Medulla oblongata (tissue), 1 donor: ENCODE data around the gene TRIM71.
"Not testable (repeated sequence)": the region's sequence is repeated elsewhere in the genome, so short reads cannot be mapped to it uniquely, and the experiment has no call there.

Experiments used
- DNase-seq: peaks from one replicate; pipeline ENCODE4 v3.0.0-alpha.2; 2015; ENCODE audit errors: extremely low spot score

TRIM71 gene

DNA sequence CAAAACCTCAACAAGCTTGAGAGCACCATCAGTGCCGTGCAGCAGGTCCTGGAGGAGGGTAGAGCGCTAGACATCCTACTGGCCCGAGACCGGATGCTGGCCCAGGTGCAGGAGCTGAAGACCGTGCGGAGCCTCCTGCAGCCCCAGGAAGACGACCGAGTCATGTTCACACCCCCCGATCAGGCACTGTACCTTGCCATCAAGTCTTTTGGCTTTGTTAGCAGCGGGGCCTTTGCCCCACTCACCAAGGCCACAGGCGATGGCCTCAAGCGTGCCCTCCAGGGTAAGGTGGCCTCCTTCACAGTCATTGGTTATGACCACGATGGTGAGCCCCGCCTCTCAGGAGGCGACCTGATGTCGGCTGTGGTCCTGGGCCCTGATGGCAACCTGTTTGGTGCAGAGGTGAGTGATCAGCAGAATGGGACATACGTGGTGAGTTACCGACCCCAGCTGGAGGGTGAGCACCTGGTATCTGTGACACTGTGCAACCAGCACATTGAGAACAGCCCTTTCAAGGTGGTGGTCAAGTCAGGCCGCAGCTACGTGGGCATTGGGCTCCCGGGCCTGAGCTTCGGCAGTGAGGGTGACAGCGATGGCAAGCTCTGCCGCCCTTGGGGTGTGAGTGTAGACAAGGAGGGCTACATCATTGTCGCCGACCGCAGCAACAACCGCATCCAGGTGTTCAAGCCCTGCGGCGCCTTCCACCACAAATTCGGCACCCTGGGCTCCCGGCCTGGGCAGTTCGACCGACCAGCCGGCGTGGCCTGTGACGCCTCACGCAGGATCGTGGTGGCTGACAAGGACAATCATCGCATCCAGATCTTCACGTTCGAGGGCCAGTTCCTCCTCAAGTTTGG, 72.9 kb downstream of the TRIM71 start:
- DNase-seq: no peak

DNA sequence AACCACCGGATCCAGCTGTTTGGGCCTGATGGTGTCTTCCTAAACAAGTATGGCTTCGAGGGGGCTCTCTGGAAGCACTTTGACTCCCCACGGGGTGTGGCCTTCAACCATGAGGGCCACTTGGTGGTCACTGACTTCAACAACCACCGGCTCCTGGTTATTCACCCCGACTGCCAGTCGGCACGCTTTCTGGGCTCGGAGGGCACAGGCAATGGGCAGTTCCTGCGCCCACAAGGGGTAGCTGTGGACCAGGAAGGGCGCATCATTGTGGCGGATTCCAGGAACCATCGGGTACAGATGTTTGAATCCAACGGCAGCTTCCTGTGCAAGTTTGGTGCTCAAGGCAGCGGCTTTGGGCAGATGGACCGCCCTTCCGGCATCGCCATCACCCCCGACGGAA, 73.6 kb downstream of the TRIM71 start:
- DNase-seq: no peak

DNA sequence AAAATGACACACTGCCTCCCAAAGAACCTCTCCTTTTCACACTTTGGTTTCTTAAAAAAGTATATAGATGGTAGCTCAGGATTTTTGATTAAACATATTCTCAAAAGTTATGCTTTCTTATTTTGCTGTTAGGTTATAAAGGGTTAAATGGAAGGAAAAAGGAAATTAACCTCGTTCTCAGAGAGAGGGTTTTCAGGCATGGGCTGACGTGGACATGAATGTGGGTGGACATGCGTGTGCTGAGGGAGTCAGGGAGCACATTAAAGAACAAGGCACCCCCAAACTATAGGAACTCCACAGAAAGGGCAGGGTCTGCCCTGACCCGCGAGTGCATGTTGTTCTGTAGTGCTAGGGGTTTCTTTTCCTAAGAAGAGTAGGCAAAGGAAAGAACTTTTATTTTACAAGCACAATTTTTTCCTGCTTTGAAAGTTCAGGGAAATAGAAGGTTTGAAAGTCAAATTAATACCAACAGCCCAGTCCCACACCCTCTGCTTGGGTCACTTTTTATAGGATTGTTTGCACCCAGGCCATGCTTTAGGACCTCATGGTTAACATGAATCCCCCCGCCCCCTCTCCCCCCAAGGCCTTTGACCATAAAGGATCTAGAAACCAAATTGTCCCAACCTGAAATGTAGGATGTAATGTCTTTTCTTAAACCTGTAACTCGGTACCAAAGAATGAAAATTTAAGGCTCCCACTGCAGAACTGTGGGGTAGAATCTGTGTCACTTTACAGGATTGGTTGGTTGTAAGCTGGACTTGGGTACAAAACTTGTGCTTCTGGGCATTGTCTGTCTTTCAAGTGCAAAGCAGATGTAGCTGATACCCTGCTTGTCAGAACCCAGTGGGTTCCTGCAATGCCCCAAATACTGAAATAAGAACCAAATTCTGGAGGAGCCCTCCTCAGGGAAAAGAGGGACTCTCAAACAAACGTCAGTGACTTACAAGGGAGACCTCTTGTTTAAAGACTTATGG, 75.1 kb downstream of the TRIM71 start:
- no peak for DNase-seq

DNA sequence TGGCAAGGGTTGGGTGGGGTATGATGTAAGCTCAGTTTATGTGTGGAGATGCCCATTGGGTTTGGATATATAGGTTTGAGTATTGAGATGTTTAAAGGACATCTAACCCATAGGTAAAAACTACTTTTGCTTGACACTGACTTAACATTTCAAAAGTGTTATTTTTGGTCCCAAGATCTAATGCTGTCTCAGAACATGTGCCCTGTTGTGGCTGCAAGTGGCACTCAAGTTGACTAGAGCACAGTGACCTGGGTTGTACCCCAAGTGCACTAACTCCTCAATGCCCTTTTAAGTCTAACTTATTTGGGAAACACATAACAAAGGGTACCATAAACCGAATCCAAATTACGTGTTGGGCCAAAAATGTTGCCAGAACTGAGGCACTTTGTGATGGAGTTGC, 77.2 kb downstream of the TRIM71 start:
- no peak for DNase-seq

DNA sequence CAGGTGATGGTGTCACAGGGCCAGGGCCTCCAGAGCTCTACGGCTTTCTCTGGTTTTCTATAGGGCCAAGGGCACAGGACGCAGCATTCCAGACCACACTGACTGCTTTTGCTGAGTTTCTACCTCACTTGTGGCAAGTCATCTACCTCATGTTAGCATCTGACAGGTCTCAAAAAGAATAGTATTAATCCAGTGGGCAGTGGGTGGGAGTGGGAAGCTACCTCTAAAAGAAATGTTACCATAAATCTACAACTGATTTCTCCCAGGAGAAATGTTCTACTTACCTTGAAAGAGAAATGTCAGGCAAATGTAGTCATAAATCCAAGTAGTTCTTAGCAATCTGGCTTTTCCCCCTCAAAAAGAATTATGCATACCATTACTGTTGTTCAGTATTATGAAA, 77.9 kb downstream of the TRIM71 start:
- no peak for DNase-seq

DNA sequence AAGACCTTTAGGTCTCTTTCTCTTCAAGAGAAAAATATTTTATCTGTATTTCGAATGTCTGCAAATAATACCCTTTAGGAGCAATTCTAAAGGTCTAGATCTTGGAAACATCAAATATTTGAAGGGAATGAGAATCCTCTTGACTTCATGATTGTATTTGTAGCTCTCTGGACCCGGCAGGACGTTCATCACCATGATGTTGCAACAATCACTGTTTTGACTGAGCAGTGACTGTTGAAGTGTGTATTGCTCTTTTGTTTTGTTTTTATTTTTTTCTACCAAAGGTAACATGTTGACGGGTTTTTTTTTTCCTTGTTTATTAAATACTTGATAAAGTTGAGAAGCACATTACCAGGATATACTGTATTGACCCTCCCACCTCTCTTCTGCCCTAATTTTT, 78.3 kb downstream of the TRIM71 start:
- no peak for DNase-seq

DNA sequence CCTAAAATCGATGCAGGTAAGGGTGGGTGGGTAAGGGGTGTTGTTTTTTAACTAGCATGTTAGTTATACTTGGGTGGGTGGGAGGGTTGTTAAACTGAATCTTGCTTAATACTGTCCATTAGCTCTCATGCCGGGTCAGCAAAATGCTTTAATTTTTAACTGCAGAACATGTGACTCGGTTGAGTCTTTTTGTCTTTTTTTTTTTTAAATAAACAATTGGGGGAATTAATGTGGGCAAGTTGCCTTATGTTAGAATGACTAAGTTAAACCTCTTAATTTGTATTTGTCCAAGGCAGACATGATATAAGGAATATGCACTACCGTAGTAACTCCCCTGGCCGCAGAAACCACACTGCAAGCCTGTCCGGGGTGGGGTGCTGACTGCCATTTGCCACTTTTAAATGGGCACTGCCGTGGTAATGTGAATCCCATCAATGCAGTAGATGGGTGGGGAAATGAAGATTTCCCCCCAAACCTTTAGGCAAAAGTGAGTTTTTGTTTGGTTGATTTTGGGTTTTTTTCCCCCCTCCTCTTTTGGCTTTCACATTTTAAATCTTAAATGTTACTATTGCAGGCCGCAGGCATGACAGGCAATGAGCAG, 79.3 kb downstream of the TRIM71 start:
- DNase-seq: no peak

DNA sequence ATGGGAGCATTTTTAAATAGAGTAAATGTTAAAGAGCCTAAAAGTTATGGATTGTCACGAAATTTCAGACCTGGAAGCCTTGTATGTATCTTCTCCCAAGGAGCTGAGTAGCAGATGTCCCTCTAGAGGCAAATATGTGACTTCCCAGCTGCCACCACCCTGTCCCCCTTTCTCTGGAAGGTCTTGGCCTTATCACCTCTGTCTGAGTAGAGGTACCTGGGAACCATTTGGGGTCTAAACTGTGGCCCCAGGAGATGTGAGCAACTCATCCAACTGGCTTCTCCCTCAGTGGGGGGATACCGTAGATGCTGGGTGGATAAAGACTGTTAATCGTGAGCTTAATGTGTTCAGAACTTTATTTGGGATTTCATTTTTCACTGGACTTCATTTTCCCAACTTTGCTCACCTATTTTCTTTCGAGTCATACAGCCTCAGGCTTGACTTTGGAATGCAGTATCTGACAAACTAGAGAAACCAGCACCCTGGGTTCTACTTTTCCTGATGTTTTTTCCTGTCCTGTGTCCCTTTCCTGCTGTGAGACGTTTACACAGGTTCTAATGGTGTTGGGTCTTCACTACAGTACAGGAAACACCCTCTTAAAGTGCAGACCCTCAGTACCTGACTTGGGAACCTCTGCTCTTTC, 80.3 kb downstream of the TRIM71 start:
- no peak for DNase-seq

DNA sequence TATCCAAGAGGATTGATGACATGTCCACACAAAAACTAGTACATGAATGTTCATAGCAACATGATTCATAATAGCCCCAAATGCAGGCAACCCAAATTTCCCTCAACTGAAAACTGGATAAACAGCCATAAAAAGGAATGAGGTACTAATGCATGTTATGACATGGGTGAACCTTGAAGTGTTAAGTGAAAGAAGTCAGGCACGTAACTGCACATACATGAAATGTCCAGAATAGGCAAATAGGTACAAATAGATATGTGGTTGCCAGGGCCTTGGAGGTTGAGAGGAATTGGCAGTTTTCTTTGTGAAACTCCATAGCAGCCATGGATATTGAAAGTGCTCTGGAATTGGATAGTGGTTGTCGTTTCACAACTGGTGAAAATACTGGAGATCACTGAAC, 81.5 kb downstream of the TRIM71 start:
- DNase-seq: no peak

DNA sequence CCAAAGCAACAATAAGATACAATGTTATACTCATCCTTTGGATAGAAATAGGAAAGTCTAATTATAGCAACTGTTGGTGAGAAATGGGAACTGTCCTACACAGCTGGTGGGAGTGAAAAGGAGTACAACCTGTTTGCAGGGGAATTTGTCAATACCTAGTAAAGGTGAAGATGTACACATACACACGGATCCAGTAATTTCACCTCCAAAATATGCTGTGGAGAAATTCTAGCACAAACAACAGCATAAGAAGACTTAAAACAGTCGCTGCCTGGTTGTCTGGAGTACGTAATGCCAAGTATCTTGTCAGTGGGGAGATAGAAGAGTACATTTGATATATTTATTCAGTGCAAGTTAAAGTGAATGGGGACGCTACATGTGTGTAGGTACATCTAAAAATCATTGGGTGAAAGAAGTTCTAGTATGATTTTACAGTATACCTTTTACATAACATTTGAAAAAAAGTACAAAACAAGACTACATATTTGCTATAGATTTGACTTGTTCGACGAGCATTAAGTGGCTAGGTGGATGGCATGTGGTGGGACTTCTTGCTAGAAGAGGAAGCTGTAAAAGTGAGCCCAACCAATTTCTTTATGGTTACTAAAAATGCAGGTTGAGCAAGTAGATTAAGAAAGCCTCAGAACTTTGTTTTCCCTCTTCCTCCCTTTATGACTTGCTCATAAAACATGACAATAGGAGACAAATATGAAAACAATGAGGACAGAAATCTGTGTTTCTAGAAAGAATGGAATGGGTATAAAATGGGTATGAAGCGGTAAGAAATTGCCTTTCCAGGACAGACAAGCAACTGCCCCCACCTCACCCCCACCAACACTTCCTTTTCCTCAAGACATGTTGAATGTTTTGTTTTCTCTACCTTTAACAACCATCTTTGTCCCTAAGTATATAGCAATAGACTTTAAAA, 83.5 kb downstream of the TRIM71 start:
- DNase-seq: no peak

DNA sequence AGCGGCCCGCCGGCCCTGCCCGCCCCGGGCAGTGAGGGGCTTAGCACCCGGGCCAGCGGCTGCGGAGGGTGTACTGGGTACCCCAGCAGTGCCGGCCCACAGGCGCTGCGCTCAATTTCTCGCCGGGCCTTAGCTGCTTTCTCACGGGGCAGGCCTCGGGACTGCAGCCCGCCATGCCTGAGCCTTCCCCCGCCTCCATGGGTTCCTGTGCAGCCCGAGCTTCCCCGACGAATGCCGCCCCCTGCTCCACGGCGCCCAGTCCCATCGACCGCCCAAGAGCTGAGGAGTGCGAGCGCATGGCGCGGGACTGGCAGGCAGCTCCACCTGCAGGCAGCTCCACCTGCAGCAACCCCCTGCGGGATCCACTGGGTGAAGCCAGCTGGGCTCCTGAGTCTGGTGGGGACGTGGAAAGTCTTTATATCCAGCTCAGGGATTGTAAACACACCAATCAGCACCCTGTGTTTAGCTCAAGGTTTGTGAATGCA, 85.1 kb downstream of the TRIM71 start:
- not testable (repeated sequence) for DNase-seq

DNA sequence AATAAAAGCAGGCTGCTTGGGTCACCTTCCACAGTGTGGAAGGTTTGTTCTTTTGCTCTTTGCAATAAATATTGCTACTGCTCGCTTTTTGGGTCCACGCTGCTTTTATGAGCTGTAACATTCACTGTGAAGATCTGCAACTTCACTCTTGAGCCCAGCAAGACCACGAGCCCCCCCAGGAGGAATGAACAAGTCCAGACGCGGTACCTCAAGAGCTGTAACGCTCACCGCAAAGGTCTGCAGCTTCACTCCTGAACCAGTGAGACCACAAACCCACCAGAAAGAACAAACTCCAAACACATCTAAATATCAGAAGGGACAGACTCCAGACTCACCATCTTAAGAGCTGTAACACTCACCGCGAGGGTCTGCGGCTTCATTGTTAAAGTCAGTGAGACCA, 86.2 kb downstream of the TRIM71 start:
- no peak for DNase-seq

DNA sequence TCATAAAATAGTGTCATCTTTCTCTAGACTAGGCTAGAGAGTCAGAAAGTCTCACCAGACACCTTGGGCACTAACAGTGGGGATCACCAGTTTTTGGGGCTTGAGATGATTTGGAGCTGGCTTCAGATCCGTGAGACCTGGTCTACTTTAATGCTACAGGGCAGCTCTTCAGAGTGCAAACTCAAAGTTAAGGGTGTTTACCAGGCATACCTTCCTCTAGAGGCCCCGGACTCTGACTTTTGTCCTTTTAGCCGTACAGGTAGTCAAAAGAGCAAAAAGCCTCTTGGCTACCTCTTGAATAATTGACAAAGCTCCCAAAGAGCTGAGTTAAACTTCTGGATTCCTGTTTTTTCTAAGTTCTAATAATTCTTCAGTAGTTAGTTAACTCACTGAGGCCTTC, 92.2 kb downstream of the TRIM71 start:
- DNase-seq: no peak

DNA sequence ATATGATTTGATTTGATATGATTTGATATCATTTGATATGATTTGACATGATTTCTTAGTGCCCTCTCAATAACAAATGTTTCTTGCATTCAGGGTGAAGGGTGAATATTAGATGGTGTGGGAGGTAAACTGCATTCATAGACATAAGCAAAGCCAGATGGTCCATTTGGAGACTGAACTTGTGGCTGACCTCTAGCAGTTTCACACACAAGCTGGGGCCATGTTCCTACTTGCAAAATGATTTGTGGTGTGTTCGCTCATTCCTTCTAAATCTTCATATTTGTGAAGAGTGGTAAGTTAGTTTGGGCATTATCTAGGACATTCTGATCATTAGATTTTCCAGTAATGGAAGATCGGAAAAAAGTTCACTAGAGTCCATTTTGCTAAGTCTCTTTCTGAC, 93.2 kb downstream of the TRIM71 start:
- no peak for DNase-seq

DNA sequence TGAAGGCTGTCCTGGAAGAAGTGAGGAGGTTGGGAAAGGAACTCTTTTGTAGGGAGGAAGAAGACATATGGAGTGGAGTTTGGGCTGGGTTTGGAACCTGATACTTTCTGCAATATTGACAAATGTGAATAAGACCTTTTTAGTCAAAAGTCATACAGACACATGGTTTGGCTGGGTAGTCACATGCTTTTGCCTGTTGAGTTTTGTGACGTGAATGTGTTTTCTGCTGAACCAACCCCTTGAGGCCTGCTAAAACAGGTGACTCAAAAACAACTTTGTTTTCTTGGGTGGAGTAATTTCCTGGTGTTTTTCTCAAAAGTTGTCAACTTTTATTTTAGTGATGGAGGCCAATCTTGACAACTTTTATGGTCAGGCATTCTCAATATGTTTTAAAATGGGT, 94.2 kb downstream of the TRIM71 start:
- DNase-seq: no peak

DNA sequence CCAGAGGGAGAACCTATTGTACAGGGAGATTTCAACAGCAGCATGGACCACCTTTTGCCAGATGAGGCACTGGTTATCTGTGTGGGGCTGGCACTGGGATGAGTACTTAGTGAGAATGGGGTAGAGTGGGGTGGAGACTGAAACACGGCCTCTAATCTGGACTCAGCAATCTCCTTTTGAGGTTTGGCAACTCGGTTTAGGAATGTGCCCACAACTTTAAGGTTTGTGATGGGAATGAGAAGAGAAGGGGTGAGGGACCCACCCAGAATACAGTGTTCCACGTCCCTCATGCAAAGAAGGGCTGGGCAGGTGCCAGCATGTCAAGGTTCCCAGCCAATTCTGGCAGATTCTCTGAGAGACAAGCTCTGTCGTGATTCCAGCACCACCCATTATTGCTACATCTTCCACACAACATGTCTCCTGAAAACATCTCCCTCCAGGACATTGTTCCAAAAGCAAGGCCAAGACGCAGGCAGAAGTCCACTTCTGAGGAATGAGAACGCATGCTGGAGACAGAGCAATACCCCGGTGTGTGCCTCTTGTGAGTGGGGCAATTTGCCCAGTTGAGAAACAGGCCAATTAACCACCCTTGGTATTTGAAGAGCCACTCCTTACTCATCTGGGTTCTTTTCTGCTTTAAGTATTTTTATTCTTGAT, 96.1 kb downstream of the TRIM71 start:
- no peak for DNase-seq

DNA sequence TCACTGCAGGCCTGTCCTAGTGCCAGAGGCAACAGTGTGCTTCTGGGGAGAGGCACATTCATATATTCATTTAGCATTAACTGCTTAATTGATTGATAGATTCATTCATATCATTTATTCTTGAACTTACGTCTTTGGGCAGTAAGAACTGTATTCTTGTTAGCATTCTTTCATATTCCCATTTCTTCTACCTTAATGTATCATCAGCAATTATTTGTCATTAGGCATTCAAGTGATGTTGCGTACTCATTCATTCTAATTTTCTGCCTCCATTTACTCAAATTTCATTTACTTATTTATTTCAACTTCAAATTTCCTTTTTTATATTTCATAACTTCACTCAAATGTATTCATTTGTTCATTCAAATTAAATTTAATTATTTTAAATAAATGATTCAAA, 102.1 kb downstream of the TRIM71 start:
- no peak for DNase-seq

DNA sequence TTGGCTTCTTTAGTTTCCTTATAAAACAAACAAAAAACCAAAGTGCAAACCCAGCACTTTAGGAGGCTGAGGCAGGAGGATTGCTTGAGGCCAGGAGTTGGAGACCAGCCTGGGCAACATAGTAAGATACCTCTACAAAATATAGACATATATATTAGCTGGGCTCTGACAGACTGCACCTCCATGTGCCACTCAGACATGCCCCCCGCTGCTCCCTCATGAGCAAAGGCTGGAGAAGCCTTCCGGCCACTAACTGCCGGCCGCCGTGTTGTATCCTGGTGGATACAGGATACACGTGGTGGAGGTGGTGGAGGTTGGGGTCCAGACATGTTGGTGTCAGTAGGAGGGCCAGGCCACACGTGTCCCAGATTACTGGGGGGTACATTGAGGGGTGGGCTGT, 104.3 kb downstream of the TRIM71 start:
- DNase-seq: no peak

DNA sequence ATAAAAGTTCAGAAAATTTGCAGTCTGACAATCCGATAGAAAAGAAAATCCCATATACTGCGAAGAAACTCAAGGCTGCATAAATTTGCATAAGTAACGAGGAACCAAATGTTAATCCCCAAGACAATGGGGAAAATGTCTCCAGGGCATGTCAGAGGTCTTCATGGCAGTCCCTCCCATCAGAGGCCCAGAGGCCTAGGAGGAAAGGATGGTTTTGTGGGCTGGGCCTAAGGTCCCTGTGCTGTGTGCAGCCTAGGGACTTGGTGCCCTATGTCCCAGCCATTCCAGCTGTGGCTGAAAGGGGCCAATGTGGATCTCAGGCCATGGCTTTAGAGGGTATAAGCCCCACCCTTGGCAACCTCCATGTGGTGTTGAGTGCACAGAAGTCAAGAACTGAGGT, 112.4 kb downstream of the TRIM71 start:
- no peak for DNase-seq

DNA sequence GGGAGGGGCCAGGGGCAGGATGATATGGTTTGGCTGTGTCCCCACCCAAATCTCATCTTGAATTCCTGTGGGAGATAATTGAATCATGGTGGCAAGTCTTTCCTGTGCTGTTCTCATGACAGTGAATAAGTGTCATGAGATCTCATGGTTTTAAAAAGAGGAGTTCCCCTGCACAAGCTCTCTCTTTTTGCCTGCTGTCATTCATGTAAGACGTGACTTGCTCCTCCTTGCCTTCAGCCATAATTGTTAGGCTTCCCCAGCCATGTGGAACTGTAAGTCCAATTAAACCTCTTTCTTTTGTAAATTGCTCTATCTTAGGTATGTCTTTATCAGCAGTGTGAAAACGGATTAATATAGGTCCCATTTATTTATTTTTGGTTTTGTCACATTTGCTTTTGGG, 113.5 kb downstream of the TRIM71 start:
- not testable (repeated sequence) for DNase-seq
